Measurements from ENCODE around the gene PISD. TPM values are rescaled to one million over a fixed set of nuclear protein-coding genes. Genes with fewer than 3 reads are reported as not detected.

The PISD gene
- total RNA-seq, 4 donors from 2014 or later: 21.4 to 34.0 (median 30.6) TPM

GRCh38 chr22:31650391-31650790 lies 11.6 kb downstream of the PISD start:
- Histone ChIP-seq H3K27ac (peak overlapping the region; percentile 1 to 67 (median 56)), H3K36me3 (peaks cover 0 to 46% (median 0%) of the 10 kb centered on the region in 3 donors), H3K9me3 (no peaks in the 10 kb centered on the region), H3K4me1 (peaks cover 11 to 79% (median 46%) of the 10 kb centered on the region in 3 donors), H3K27me3 (no peaks in the 10 kb centered on the region), H3K4me3 (no peak overlapping the region)
- intact Hi-C loops (cut with DNase I): no loop called here
- no peak for DNase-seq
- WGBS, 2 donors: 48 to 60% methylated on average over 6 of the region's 6 CpGs
- no peak for TF ChIP-seq POLR2A (IDR thresholded peaks at IDR 0.05)
- no peak for TF ChIP-seq CTCF (IDR thresholded peaks at IDR 0.05)

GRCh38 chr22:31647523-31648320 lies 14.3 kb downstream of the PISD start:
- Histone ChIP-seq H3K36me3 (peaks cover 0 to 72% (median 0%) of the 10 kb centered on the region in 3 donors), H3K4me3 (no peak overlapping the region), H3K4me1 (peaks cover under 1 to 69% (median 34%) of the 10 kb centered on the region in 3 donors), H3K9me3 (no peaks in the 10 kb centered on the region), H3K27me3 (no peaks in the 10 kb centered on the region), H3K27ac (peak overlapping the region; percentile 72 to 82 (median 75))
- intact Hi-C loops (cut with DNase I): no loop called here
- TF ChIP-seq POLR2A (IDR thresholded peaks at IDR 0.05) (no peak), CTCF (IDR thresholded peaks at IDR 0.05) (no peak)
- 35 to 58% methylated on average over 6 to 7 of the region's 11 CpGs for WGBS, 2 donors
- no peak for DNase-seq

- 38 to 76% methylated on average over 3 of the region's 3 CpGs for WGBS, 2 donors
- Histone ChIP-seq H3K4me1 (peaks cover 0 to 64% (median 34%) of the 10 kb centered on the region in 3 donors), H3K4me3 (no peak overlapping the region), H3K27ac (peak overlapping the region; percentile 72 to 82 (median 75)), H3K36me3 (peaks cover 0 to 79% (median 0%) of the 10 kb centered on the region in 3 donors), H3K9me3 (no peaks in the 10 kb centered on the region), H3K27me3 (no peaks in the 10 kb centered on the region)
- no peak for DNase-seq
- TF ChIP-seq CTCF (IDR thresholded peaks at IDR 0.05) (no peak), POLR2A (IDR thresholded peaks at IDR 0.05) (no peak)
- intact Hi-C loops (cut with DNase I): no loop called here
Observed at GRCh38 chr22:31647066-31647465, 14.9 kb downstream of the PISD start.

- Histone ChIP-seq H3K36me3 (peaks cover 0 to 85% (median 0%) of the 10 kb centered on the region in 3 donors), H3K27ac (peak overlapping the region; percentile 72 to 82 (median 75)), H3K27me3 (no peaks in the 10 kb centered on the region), H3K4me3 (no peak overlapping the region), H3K9me3 (no peaks in the 10 kb centered on the region), H3K4me1 (peaks cover 0 to 57% (median 34%) of the 10 kb centered on the region in 3 donors)
- 19 to 27% methylated on average over 6 of the region's 6 CpGs for WGBS, 2 donors
- no peak for DNase-seq
- intact Hi-C loops (cut with DNase I): no loop called here
- no peak for TF ChIP-seq POLR2A (IDR thresholded peaks at IDR 0.05)
- TF ChIP-seq CTCF (IDR thresholded peaks at IDR 0.05): no peak
Observed at GRCh38 chr22:31646186-31647019, 15.6 kb downstream of the PISD start.

All from esophagus squamous epithelium (tissue), 5 donors.